ENCODE measurements around the gene KCNS1. TPM values are rescaled to one million over a fixed set of nuclear protein-coding genes. Genes with fewer than 3 reads are reported as not detected.

Gene KCNS1
- total RNA-seq, 2 donors from 2014 or later = 0.23 to 0.58 TPM

DNA sequence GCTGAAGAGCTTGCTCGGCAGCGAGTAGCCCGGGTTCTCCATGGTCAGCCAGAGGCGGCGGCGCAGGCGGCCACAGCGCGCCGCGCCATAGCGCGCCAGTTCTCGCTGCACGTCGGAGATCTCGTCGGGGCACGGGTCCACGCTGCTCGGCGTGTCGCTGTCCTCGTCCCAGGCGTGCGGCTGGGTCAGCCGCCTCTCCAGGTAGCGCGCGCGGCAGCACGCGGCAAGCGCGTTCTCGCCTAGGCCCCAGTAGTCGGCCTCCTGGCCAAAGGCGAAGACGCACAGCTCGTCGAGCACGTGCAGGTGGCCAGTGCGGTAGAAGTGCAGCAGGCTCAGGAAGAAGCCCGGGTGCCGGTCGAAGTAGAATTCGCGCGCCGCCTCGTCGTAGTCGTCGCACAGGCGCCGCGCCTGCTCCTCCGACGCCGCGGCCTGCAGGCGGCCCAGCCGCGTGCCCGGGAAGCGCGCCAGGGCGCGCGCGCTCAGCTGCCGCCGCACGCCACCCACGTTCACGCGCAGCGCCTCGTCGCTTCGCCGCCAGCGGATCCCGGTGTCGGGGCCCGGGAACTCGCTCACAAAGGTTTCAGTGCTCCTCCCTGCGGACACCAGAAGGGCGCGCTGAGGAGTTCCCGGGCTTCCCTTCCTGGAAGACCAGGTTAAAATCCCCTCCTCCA lies 2.7 kb downstream of the KCNS1 start:
- Mint-ChIP-seq H3K4me3 (peak overlapping the region; percentile 75 to 77), H3K36me3 (ENCODE audit: insufficient read depth in 2 of 2) (no peaks in the 10 kb centered on the region), H3K4me1 (ENCODE audit: low read depth) (peaks cover 25% of the 10 kb centered on the region), H3K27me3 (ENCODE audit: low read depth) (peaks cover 57% of the 10 kb centered on the region), H3K9me3 (no peaks in the 10 kb centered on the region), H3K27ac (no peak overlapping the region)
- ATAC-seq (replicated peaks in 1 of 2) (peak; percentile 16), DNase-seq (peak; percentile 19 to 41)

DNA sequence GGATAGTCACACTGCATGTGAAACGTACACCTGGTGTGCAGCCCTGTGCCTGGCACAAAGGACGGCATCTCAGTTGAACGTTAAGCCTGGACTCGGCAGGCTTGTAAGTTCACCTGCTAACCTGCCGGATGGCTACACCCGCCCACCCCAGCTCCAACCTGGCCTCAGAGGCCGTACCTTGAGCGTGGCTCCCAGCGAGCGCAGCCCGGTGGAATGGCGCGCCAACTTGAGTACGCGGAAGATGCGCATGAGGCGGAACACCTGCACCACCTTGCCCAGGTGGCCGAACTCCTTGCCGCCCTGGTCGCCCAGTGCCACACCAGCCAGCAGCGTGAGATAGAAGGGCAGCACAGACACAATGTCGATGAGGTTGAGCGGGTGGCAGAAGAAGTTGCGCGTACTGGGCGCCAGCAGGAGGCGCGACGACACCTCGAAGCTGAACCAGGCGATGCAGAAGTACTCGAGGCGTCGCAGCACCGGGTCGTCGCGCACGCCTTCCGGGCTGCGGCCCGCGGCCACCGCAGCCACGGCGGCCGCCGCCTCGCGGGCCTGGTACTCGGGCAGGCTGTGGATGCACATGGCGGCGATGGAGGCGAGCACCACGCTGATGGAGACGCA lies 3.3 kb downstream of the KCNS1 start:
- H3K4me1 Mint-ChIP-seq (ENCODE audit: low read depth) = peaks cover 25% of the 10 kb centered on the region
- DNase-seq (peak; percentile 66 to 69), ATAC-seq (replicated peaks in 1 of 2) (peak; percentile 65 to 72)
- no peaks in the 10 kb centered on the region for H3K9me3 Mint-ChIP-seq
- no peak overlapping the region for H3K27ac Mint-ChIP-seq
- H3K27me3 Mint-ChIP-seq (ENCODE audit: low read depth) = peaks cover 50% of the 10 kb centered on the region
- H3K36me3 Mint-ChIP-seq (ENCODE audit: insufficient read depth in 2 of 2) = no peaks in the 10 kb centered on the region
- H3K4me3 Mint-ChIP-seq = peak overlapping the region; percentile 75 to 77

DNA sequence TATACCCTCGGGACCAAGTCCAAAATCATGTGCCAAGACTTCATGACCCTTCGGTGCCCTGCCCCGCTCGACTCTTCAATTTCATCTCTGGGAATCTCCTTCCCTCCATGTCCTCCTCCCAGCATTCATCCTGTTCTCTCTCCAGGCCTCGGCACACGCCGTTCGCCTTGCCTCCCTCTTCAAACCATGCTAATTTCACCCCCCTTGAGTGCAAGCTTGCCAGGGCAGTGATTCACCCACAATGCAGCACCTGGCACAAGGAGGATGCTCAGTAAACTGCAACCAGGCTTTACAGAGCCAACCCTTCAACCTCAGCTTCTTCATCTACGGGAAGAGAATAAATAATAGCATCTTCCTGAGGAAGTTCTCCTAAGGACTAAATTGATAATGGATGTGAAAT lies 4.1 kb downstream of the KCNS1 start:
- Mint-ChIP-seq H3K4me3 (no peak overlapping the region), H3K27me3 (ENCODE audit: low read depth) (peaks cover 43% of the 10 kb centered on the region), H3K36me3 (ENCODE audit: insufficient read depth in 2 of 2) (no peaks in the 10 kb centered on the region), H3K27ac (no peak overlapping the region), H3K4me1 (ENCODE audit: low read depth) (peaks cover 25% of the 10 kb centered on the region), H3K9me3 (no peaks in the 10 kb centered on the region)
- DNase-seq = no peak
- no peak for ATAC-seq (replicated peaks in 1 of 2)

DNA sequence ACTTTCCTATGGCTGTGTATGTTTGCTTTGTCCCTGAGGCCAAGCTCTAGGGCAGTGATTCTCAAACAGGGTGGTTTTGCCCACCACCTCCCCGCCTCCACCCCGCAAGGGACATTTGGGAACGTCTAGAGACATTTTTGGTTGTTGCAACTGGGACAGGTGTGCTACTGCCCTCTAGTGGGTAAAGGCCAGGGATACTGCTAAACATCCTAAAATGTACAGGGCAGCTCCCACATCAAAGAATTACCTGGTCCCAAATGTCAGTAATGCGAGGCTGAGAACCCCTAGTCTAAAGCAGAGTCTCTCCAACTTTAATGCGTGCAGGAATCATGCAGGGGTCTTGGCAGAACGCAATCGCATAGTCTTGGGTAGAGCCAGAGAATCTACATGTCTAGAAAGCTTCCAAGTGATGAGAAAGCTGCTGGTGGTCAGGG lies 5.1 kb downstream of the KCNS1 start:
- H3K27me3 Mint-ChIP-seq (ENCODE audit: low read depth) = peaks cover 37% of the 10 kb centered on the region

DNA sequence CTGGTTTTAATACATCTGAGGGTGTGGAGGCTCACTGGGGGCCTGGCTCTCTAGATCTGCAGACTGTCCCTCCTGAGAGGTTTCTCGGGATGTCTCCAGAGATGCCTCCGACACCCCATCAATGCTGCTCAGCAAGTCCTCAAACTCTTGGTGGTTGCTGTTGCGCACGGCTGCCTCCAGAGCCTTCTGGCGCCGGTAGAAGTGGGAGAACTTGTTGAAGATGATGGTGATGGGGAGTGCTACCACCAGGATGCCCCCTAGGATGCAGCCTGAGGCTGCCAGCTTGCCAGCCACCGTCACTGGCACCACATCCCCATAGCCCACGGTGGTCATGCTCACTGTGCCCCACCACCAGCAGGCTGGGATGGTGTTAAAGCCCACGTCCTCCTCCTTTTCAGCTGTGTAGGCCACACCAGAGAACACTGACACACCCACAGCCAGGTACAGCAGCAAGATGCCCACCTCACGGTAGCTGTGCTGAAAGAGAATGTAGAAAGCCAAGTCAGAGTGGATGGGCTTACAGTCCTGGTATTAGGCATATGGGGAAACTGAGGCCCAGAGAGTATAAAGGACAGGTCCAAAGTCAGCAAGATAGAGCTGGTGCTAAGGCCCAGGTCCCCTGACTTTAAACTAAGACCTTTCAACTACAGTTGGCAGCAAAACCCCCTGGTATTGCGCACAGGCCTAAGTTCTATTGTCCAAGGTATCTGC lies 5.9 kb downstream of the KCNS1 start:
- Mint-ChIP-seq H3K4me1 (ENCODE audit: low read depth) (peaks cover 19% of the 10 kb centered on the region), H3K4me3 (no peak overlapping the region), H3K27ac (no peak overlapping the region), H3K27me3 (ENCODE audit: low read depth) (peaks cover 30% of the 10 kb centered on the region), H3K9me3 (no peaks in the 10 kb centered on the region), H3K36me3 (ENCODE audit: insufficient read depth in 2 of 2) (no peaks in the 10 kb centered on the region)
- ATAC-seq (replicated peaks in 1 of 2) = no peak
- DNase-seq = no peak

More for the DNA sequence above, 5.1 kb downstream of the KCNS1 start:
- H3K36me3 Mint-ChIP-seq (ENCODE audit: insufficient read depth in 2 of 2) = no peaks in the 10 kb centered on the region
- no peak overlapping the region for H3K4me3 Mint-ChIP-seq
- no peak overlapping the region for H3K27ac Mint-ChIP-seq
- H3K9me3 Mint-ChIP-seq = no peaks in the 10 kb centered on the region
- ATAC-seq (replicated peaks in 1 of 2) (peak; percentile 19 to 41), DNase-seq (peak; percentile 62 to 71)
- H3K4me1 Mint-ChIP-seq (ENCODE audit: low read depth) = peaks cover 19% of the 10 kb centered on the region

DNA sequence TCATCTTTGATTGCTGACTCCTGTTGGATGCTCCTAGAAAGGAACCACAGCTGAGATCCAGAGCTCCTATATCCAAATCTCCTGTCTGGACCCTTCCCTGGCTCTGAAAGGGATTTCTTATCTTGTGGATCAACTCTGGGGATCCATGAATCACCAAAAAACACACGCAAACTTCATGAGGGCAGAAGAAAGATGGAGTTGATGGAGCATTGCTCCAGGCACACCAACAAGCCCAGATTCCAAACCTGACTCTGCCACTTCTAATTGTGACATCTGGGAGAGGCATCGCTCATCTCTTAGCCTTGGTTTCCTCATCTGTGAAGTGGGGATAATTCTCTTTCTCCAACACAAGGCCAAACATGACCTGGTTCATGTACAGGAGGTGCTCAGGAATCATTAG lies 6.7 kb downstream of the KCNS1 start:
- DNase-seq (no peak), ATAC-seq (replicated peaks in 1 of 2) (no peak)
- Mint-ChIP-seq H3K27ac (no peak overlapping the region), H3K36me3 (ENCODE audit: insufficient read depth in 2 of 2) (no peaks in the 10 kb centered on the region), H3K9me3 (no peaks in the 10 kb centered on the region), H3K4me1 (ENCODE audit: low read depth) (peaks cover 19% of the 10 kb centered on the region), H3K4me3 (no peak overlapping the region), H3K27me3 (ENCODE audit: low read depth) (peaks cover 22% of the 10 kb centered on the region)

DNA sequence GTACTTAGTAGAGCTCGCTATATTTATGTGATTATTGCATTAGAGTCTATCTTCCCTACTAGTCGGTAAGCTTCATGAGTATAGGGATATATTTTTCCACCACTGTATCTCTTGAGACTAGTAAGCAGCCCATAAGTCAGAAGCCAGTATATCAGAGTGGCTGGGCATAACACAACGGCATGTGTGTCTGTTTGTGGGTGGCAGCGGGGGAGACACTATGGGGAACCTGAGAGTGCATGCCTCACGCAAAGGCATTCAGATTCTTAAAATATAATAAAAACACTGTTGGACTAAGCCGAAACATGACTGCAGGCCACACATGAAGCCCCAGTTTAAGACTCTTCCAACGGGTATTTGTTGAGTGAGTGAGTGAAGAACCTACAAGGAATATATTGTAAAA lies 8.0 kb downstream of the KCNS1 start:
- H3K27me3 Mint-ChIP-seq (ENCODE audit: low read depth) = peaks cover 14% of the 10 kb centered on the region
- no peak for ATAC-seq (replicated peaks in 1 of 2)
- H3K27ac Mint-ChIP-seq = peak overlapping the region; percentile 77
- H3K36me3 Mint-ChIP-seq (ENCODE audit: insufficient read depth in 2 of 2) = peaks cover 2% of the 10 kb centered on the region in 2 donors
- no peak for DNase-seq
- H3K4me3 Mint-ChIP-seq = no peak overlapping the region
- peaks cover 19% of the 10 kb centered on the region for H3K4me1 Mint-ChIP-seq (ENCODE audit: low read depth)
- H3K9me3 Mint-ChIP-seq = no peaks in the 10 kb centered on the region

DNA sequence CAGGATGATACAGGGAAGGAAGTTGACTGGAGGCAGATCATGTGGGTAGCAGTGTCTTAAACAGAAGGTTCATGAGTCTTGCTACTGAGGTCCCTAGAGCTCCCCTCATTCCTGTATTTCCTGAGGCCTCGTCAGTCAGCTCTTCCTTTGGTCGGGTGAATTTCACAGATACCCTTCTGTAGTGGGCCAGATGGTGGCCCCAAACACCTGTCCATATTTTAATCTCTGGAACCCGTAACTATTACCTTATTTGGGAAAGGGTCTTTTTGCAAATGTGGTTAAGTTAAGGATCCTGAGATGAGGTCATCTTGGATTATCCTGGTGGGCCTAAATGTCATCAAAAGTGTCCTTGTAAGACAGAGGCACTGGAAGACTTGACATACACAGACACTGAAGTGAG lies 9.6 kb downstream of the KCNS1 start:
- Mint-ChIP-seq H3K4me3 (no peak overlapping the region), H3K9me3 (no peaks in the 10 kb centered on the region), H3K27me3 (ENCODE audit: low read depth) (no peaks in the 10 kb centered on the region), H3K36me3 (ENCODE audit: insufficient read depth in 2 of 2) (peaks cover 5 to 13% of the 10 kb centered on the region in 2 donors), H3K27ac (no peak overlapping the region), H3K4me1 (ENCODE audit: low read depth) (peaks cover 9% of the 10 kb centered on the region)
- DNase-seq (no peak), ATAC-seq (replicated peaks in 1 of 2) (no peak)

DNA sequence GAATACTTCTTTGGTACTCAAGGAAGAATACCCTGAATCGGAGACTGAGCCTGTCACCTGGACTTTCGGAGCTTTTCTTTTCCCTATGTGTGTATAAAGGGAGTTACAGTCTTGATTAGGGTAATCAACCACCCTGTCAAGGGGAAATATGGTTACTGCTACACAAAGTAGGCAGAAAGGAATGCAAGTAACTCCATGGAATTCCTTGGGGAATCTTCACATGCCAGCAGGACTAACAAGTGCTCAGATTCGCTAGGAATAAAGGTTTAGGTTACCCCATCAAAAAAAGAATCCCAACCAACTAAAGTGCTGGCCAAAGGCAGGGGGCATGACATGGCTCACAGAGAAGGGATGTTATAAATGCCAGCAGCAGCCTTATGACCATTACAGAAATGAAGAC lies 10.4 kb downstream of the KCNS1 start:
- DNase-seq (no peak), ATAC-seq (replicated peaks in 1 of 2) (no peak)
- Mint-ChIP-seq H3K4me3 (no peak overlapping the region), H3K4me1 (ENCODE audit: low read depth) (peaks cover under 1% of the 10 kb centered on the region), H3K9me3 (no peaks in the 10 kb centered on the region), H3K27ac (peak overlapping the region; percentile 19), H3K36me3 (ENCODE audit: insufficient read depth in 2 of 2) (peaks cover 5 to 17% of the 10 kb centered on the region in 2 donors), H3K27me3 (ENCODE audit: low read depth) (no peaks in the 10 kb centered on the region)

DNA sequence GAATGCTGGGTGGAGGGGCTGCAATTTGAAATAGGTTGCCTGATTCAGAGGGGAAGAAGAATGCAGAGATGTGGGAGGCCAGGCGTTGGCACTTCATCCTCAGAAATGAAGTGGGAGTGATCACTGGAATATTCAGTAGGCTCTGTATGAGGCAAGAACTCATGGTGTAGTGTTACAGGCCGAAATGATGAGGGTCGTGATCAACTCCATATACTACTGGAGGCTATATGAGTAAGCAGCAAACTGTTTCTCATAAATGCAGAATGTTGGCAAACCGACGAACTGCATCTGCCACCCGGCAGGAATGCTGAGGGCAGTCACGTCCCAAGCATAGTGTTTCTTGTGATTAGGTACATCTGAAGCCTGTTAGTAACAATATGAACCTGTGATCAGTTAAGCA lies 12.7 kb downstream of the KCNS1 start:
- no peaks in the 10 kb centered on the region for H3K4me1 Mint-ChIP-seq (ENCODE audit: low read depth)
- DNase-seq (no peak), ATAC-seq (replicated peaks in 1 of 2) (no peak)
- H3K9me3 Mint-ChIP-seq = no peaks in the 10 kb centered on the region
- no peak overlapping the region for H3K27ac Mint-ChIP-seq
- no peaks in the 10 kb centered on the region for H3K27me3 Mint-ChIP-seq (ENCODE audit: low read depth)
- H3K4me3 Mint-ChIP-seq = no peak overlapping the region
- H3K36me3 Mint-ChIP-seq (ENCODE audit: insufficient read depth in 2 of 2) = peaks cover 5 to 20% of the 10 kb centered on the region in 2 donors

DNA sequence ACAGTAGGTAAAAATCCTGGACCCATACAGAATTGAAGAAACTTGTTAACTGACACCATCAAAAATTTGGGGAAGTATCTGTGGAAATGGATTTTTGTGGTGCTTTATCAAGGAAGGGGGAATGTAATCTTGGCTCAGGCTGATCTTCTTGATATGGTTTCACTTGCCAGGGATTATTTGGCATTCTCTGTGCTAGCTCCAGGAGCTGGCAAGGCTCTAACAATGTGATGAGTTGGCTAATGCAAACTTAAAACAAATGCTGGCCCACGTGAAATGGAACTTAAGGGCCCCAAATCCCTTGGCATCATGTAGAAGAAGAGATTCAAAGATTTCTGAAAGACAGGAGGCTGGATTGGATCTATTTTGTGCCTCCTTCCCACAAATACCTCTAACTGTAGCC lies 13.1 kb downstream of the KCNS1 start:
- Mint-ChIP-seq H3K27me3 (ENCODE audit: low read depth) (no peaks in the 10 kb centered on the region), H3K27ac (no peak overlapping the region), H3K4me3 (no peak overlapping the region), H3K4me1 (ENCODE audit: low read depth) (no peaks in the 10 kb centered on the region), H3K9me3 (no peaks in the 10 kb centered on the region), H3K36me3 (ENCODE audit: insufficient read depth in 2 of 2) (peaks cover 8 to 23% of the 10 kb centered on the region in 2 donors)
- DNase-seq (no peak), ATAC-seq (replicated peaks in 1 of 2) (no peak)

DNA sequence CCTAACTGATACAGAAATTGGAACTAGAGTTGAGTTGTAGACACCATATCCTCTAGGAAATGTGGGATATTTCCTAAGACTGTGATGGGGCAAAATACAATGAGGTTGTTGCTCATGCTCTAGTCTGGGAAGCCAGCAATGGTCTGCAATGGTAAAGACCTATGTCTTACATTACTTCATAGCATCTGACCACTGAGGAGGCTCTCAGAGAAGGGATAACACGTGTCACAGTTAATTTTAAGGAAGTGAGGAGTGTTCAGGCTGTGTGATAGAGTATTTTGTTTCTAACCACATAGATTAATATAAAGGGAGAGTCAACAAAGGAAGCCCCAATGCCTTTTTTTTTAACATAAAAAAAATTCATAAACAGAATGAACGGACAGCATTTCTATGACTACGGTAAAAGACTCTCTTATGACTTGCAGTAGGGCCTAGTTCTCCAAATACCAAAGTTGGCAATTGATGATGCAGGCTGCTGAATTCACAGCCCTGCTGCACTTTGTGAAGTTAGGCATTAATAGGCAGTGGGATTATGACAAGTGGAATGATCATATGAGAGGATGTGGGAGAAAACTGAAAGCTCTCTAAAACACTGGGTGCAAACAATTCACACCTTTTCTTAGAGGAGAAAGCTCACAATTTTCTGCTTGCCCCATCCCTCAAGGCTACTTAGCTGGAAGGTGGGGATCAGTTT lies 13.7 kb downstream of the KCNS1 start:
- Mint-ChIP-seq H3K4me1 (ENCODE audit: low read depth) (no peaks in the 10 kb centered on the region), H3K9me3 (no peaks in the 10 kb centered on the region), H3K4me3 (no peak overlapping the region), H3K27me3 (ENCODE audit: low read depth) (no peaks in the 10 kb centered on the region), H3K27ac (peak overlapping the region; percentile 26), H3K36me3 (ENCODE audit: insufficient read depth in 2 of 2) (peaks cover 11 to 28% of the 10 kb centered on the region in 2 donors)
- ATAC-seq (replicated peaks in 1 of 2) (no peak), DNase-seq (no peak)

DNA sequence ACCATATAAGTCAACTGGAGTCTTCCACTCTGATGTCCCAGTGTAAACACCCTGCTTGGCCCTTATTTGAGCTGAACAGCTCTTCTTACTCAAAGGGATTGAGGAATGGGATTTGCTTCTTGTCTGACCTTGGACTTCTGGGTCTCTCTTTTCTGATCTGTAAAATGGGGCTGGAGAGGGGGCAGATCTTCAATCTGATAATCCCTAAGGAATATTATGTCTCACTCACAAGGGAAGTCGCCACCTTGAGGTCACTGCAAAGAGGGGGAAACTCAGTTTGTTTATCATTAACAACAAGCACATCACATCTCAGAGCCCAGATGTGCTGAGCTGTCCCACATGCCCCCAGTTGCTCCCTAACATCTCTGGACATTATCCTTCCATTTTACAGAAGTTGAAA lies 15.1 kb downstream of the KCNS1 start:
- Mint-ChIP-seq H3K9me3 (peaks cover 2 to 4% of the 10 kb centered on the region in 2 donors), H3K4me3 (no peak overlapping the region), H3K27me3 (ENCODE audit: low read depth) (no peaks in the 10 kb centered on the region), H3K4me1 (ENCODE audit: low read depth) (peaks cover 3% of the 10 kb centered on the region), H3K36me3 (ENCODE audit: insufficient read depth in 2 of 2) (peaks cover 17 to 41% of the 10 kb centered on the region in 2 donors), H3K27ac (peak overlapping the region; percentile 13)
- DNase-seq (no peak), ATAC-seq (replicated peaks in 1 of 2) (no peak)
